ENCODE measurements around the gene TTLL11. TPM values are rescaled to one million over a fixed set of nuclear protein-coding genes. Genes with fewer than 3 reads are reported as not detected.

Gene TTLL11
- total and polyA plus RNA-seq, 5 donors from 2014 or later: 2.0 to 6.1 (median 3.5) TPM

- Mint-ChIP-seq H3K4me1 (no peaks in the 10 kb centered on the region), H3K27ac (no peak overlapping the region), H3K9me3 (peaks cover 0 to 3% (median 0%) of the 10 kb centered on the region in 7 donors), H3K36me3 (no peaks in the 10 kb centered on the region), H3K4me3 (no peak overlapping the region), H3K27me3 (peaks cover 11% of the 10 kb centered on the region)
- Histone ChIP-seq H3K36me3 (ENCODE audit: control insufficient read depth, insufficient read depth, low read length) (no peaks in the 10 kb centered on the region), H3K4me1 (ENCODE audit: control insufficient read depth, insufficient read depth, low read length, poor library complexity, severe bottlenecking) (no peaks in the 10 kb centered on the region), H3K27me3 (ENCODE audit: control insufficient read depth, insufficient read depth, low read length) (no peaks in the 10 kb centered on the region), H3K9me3 (ENCODE audit: control insufficient read depth in 2 of 2, low read length in 2 of 2) (no peaks in the 10 kb centered on the region), H3K27ac (ENCODE audit: insufficient read depth, low read length, poor library complexity, severe bottlenecking) (no peak overlapping the region), H3K4me3 (ENCODE audit: low read depth, low read length) (no peak overlapping the region)
- no peak for DNase-seq
- ATAC-seq (ENCODE audit: low read depth in 2 of 2): no peak
Observed at GRCh38 chr9:121776001-121776738, 316.9 kb downstream of the TTLL11 start.

GRCh38 chr9:121774715-121775613 lies 318.1 kb downstream of the TTLL11 start:
- H3K27ac ChIP-seq (ENCODE audit: insufficient read depth, low read length, poor library complexity, severe bottlenecking): no peak overlapping the region
- Mint-ChIP-seq H3K4me1 (no peaks in the 10 kb centered on the region), H3K36me3 (no peaks in the 10 kb centered on the region), H3K9me3 (no peaks in the 10 kb centered on the region), H3K4me3 (no peak overlapping the region), H3K27me3 (peaks cover 11% of the 10 kb centered on the region), H3K27ac (peak overlapping the region in 1 of 3 donors; percentile 95)
- no peaks in the 10 kb centered on the region for H3K36me3 ChIP-seq (ENCODE audit: control insufficient read depth, insufficient read depth, low read length)
- ATAC-seq (ENCODE audit: low read depth in 2 of 2) (no peak), DNase-seq (no peak)
- H3K9me3 ChIP-seq (ENCODE audit: control insufficient read depth in 2 of 2, low read length in 2 of 2): no peaks in the 10 kb centered on the region
- H3K27me3 ChIP-seq (ENCODE audit: control insufficient read depth, insufficient read depth, low read length): no peaks in the 10 kb centered on the region
- no peak overlapping the region for H3K4me3 ChIP-seq (ENCODE audit: low read depth, low read length)
- no peaks in the 10 kb centered on the region for H3K4me1 ChIP-seq (ENCODE audit: control insufficient read depth, insufficient read depth, low read length, poor library complexity, severe bottlenecking)

- Mint-ChIP-seq H3K4me1 (no peaks in the 10 kb centered on the region), H3K36me3 (no peaks in the 10 kb centered on the region), H3K9me3 (no peaks in the 10 kb centered on the region), H3K27me3 (peaks cover 8% of the 10 kb centered on the region), H3K27ac (no peak overlapping the region), H3K4me3 (no peak overlapping the region)
- ATAC-seq (ENCODE audit: low read depth in 2 of 2) (no peak), DNase-seq (no peak)
- Histone ChIP-seq H3K27me3 (ENCODE audit: control insufficient read depth, insufficient read depth, low read length) (no peaks in the 10 kb centered on the region), H3K9me3 (ENCODE audit: control insufficient read depth in 2 of 2, low read length in 2 of 2) (no peaks in the 10 kb centered on the region), H3K4me3 (ENCODE audit: low read depth, low read length) (no peak overlapping the region), H3K27ac (ENCODE audit: insufficient read depth, low read length, poor library complexity, severe bottlenecking) (no peak overlapping the region), H3K4me1 (ENCODE audit: control insufficient read depth, insufficient read depth, low read length, poor library complexity, severe bottlenecking) (no peaks in the 10 kb centered on the region), H3K36me3 (ENCODE audit: control insufficient read depth, insufficient read depth, low read length) (no peaks in the 10 kb centered on the region)
Observed at GRCh38 chr9:121773954-121774714, 319.0 kb downstream of the TTLL11 start.

GRCh38 chr9:121773286-121773953 lies 319.7 kb downstream of the TTLL11 start:
- Histone ChIP-seq H3K4me3 (ENCODE audit: low read depth, low read length) (no peak overlapping the region), H3K36me3 (ENCODE audit: control insufficient read depth, insufficient read depth, low read length) (no peaks in the 10 kb centered on the region), H3K27me3 (ENCODE audit: control insufficient read depth, insufficient read depth, low read length) (no peaks in the 10 kb centered on the region), H3K4me1 (ENCODE audit: control insufficient read depth, insufficient read depth, low read length, poor library complexity, severe bottlenecking) (no peaks in the 10 kb centered on the region), H3K9me3 (ENCODE audit: control insufficient read depth in 2 of 2, low read length in 2 of 2) (no peaks in the 10 kb centered on the region), H3K27ac (ENCODE audit: insufficient read depth, low read length, poor library complexity, severe bottlenecking) (no peak overlapping the region)
- no peaks in the 10 kb centered on the region for H3K9me3 Mint-ChIP-seq
- ATAC-seq (ENCODE audit: low read depth in 2 of 2) (no peak), DNase-seq (no peak)
- H3K27me3 Mint-ChIP-seq: peaks cover under 1% of the 10 kb centered on the region
- H3K4me3 Mint-ChIP-seq: no peak overlapping the region
- no peaks in the 10 kb centered on the region for H3K36me3 Mint-ChIP-seq
- H3K4me1 Mint-ChIP-seq: no peaks in the 10 kb centered on the region
- H3K27ac Mint-ChIP-seq: no peak overlapping the region

GRCh38 chr9:121772600-121773285 lies 320.4 kb downstream of the TTLL11 start:
- Histone ChIP-seq H3K9me3 (ENCODE audit: control insufficient read depth in 2 of 2, low read length in 2 of 2) (no peaks in the 10 kb centered on the region), H3K27ac (ENCODE audit: insufficient read depth, low read length, poor library complexity, severe bottlenecking) (no peak overlapping the region), H3K27me3 (ENCODE audit: control insufficient read depth, insufficient read depth, low read length) (no peaks in the 10 kb centered on the region), H3K36me3 (ENCODE audit: control insufficient read depth, insufficient read depth, low read length) (no peaks in the 10 kb centered on the region), H3K4me1 (ENCODE audit: control insufficient read depth, insufficient read depth, low read length, poor library complexity, severe bottlenecking) (no peaks in the 10 kb centered on the region), H3K4me3 (ENCODE audit: low read depth, low read length) (no peak overlapping the region)
- H3K27ac Mint-ChIP-seq: no peak overlapping the region
- no peak overlapping the region for H3K4me3 Mint-ChIP-seq
- peaks cover 1% of the 10 kb centered on the region for H3K27me3 Mint-ChIP-seq
- no peaks in the 10 kb centered on the region for H3K4me1 Mint-ChIP-seq
- H3K36me3 Mint-ChIP-seq: no peaks in the 10 kb centered on the region
- DNase-seq: no peak
- H3K9me3 Mint-ChIP-seq: no peaks in the 10 kb centered on the region
- ATAC-seq (ENCODE audit: low read depth in 2 of 2): no peak

Other genes with a start within 250 kb of the TTLL11 start
- gene NDUFA8, start 66.5 kb upstream of the TTLL11 start, total RNA-seq: 10.7 TPM
- gene NDUFA8, start 66.5 kb upstream of the TTLL11 start, polyA plus RNA-seq: 10 to 100 TPM; 86.3 to 97.9 (median 94.2) TPM
- gene MORN5, start 66.6 kb upstream of the TTLL11 start, total RNA-seq: not detected
- not detected for gene MORN5, start 66.6 kb upstream of the TTLL11 start, polyA plus RNA-seq
- gene LHX6, start 135.6 kb upstream of the TTLL11 start, total RNA-seq: not detected
- gene LHX6, start 135.6 kb upstream of the TTLL11 start, polyA plus RNA-seq: not detected
- 33.4 TPM for gene RBM18, start 171.5 kb upstream of the TTLL11 start, total RNA-seq
- 10 to 100 TPM; 26.1 to 34.8 (median 27.9) TPM for gene RBM18, start 171.5 kb upstream of the TTLL11 start, polyA plus RNA-seq
- 23.0 TPM for gene MRRF, start 171.6 kb upstream of the TTLL11 start, total RNA-seq
- gene MRRF, start 171.6 kb upstream of the TTLL11 start, polyA plus RNA-seq: 10 to 100 TPM; 13.9 to 24.9 (median 17.6) TPM

All from CD4-positive, CD25-positive, alpha-beta regulatory T cell (primary cell).